Coronary artery (tissue), 2 donors: ENCODE measurements around the gene CTDSP2.
A peak's percentile ranks its signal among the peaks of the same experiment; 100 is the strongest.
"Not testable (repeated sequence)": the region's sequence is repeated elsewhere in the genome, so short reads cannot be mapped to it uniquely, and the experiment has no call there.

Experiments
- DNase-seq: peaks from one replicate; pipeline ENCODE4 v3.0.0-alpha.2; 2017; ENCODE audit warnings: low spot score
- H3K27ac ChIP-seq, 2 donors: fragments of 200-600 bp; sonication (generic); one replicate each; pipeline ENCODE4 v1.5.1; 2016 to 2019
- H3K4me3 ChIP-seq: fragments of 200-600 bp; sonication (generic); 2 replicates; pipeline ENCODE4 v1.5.1; 2016; ENCODE audit warnings: mild to moderate bottlenecking, moderate library complexity
- TF ChIP-seq, protein P1 (sequence below): fragments of 200-600 bp; sonication (generic); IDR thresholded peaks from one replicate; pipeline ENCODE4 v1.5.1; 2019; ENCODE audit warnings: antibody characterized with exemption

Gene CTDSP2

DNA sequence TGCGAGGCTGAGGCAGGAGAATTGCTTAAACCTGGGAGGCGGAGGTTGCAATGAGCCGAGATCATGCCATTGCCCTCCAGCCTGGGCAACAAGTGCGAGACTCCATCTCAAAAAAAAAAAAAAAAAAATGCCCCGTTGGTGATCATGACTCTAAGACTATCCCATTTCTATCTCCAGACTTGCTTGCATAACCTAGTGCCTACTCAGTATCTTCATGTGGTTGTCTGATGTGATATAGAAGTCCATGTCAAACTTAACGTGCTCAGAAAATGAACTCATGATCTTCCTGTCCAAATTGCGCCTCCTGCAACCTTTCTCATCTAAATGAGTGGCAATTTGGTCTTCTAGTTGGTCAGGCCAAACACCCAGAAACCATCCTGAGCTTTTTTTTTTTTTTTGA is 68.6 kb downstream of the CTDSP2 start:
- TF ChIP-seq, protein P1, sequence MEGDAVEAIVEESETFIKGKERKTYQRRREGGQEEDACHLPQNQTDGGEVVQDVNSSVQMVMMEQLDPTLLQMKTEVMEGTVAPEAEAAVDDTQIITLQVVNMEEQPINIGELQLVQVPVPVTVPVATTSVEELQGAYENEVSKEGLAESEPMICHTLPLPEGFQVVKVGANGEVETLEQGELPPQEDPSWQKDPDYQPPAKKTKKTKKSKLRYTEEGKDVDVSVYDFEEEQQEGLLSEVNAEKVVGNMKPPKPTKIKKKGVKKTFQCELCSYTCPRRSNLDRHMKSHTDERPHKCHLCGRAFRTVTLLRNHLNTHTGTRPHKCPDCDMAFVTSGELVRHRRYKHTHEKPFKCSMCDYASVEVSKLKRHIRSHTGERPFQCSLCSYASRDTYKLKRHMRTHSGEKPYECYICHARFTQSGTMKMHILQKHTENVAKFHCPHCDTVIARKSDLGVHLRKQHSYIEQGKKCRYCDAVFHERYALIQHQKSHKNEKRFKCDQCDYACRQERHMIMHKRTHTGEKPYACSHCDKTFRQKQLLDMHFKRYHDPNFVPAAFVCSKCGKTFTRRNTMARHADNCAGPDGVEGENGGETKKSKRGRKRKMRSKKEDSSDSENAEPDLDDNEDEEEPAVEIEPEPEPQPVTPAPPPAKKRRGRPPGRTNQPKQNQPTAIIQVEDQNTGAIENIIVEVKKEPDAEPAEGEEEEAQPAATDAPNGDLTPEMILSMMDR, result no peak
- Histone ChIP-seq H3K27ac (no peak overlapping the region), H3K4me3 (no peak overlapping the region)
- no peak for DNase-seq

DNA sequence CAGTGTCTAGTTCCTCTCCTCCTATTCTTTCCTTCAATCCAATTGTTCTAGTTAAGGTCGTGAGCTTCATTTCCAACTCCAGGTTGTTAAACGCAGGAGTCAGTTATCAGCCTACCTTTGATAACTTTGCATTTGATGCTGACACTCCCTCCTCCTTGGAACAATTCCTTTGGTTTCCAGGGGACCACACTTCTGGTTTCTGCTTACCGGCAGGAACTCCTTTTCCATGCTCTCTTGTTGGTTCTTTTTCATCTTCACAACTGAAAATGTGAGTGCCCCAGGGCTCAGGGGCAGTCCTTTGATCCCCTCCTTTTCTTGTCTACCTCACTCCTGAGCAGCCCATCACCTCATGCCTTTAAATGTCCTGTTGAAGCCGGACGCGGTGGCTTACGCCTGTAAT is 69.2 kb downstream of the CTDSP2 start:
- Histone ChIP-seq H3K27ac (no peak overlapping the region), H3K4me3 (no peak overlapping the region)
- no peak for DNase-seq
- TF ChIP-seq, protein P1, result no peak

DNA sequence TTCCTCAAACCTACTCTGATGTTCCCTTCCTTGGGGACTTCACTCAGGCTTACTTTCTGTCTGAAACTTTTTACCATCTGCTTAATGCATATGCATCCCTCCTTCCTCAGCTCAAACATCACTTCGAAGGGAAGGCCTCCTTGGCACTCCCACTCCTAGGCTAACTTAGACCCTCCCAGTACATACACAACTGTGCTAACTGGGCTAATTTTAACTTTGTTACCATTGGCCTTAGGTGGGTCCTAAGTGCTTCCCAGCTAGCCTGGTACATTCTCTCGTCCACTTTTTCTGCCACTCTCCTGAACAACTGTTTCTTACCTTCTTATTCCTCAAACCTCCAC is 70.3 kb downstream of the CTDSP2 start:
- DNase-seq, result no peak
- Histone ChIP-seq H3K27ac (no peak overlapping the region), H3K4me3 (no peak overlapping the region)
- TF ChIP-seq, protein P1, result no peak

DNA sequence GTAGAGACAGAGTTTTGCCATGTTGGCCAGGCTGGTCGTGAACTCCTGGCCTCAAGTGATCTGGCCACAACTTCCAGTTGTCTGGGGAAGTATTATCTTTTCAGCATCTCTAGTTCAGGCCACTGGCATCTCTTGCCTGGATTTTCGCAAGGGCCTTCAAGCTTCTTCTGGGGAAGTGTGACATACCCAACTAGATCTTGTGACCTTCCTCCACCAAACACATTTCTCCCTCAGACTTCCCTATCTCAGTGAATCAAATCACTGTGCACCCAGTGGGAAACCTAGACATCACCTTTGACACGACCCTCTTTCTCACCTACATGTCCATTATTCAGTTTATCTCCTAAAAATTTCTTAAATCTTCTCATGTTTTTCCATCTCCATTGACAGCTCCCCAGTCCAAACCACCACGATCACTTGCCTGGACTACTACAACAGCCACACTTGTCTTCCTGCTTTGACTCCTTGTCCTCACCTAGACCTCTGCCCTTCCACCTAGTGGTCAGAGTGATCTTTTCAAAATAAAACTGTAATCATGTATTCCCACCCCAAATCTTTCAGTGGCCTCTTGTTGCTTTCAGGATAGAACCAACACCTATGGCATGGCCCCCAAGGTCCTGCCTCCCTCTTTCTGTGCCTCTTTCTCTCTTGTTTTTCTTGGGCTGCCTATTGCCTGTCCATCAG is 70.8 kb downstream of the CTDSP2 start:
- DNase-seq, result no peak
- Histone ChIP-seq H3K4me3 (no peak overlapping the region), H3K27ac (no peak overlapping the region)
- TF ChIP-seq, protein P1, result no peak

DNA sequence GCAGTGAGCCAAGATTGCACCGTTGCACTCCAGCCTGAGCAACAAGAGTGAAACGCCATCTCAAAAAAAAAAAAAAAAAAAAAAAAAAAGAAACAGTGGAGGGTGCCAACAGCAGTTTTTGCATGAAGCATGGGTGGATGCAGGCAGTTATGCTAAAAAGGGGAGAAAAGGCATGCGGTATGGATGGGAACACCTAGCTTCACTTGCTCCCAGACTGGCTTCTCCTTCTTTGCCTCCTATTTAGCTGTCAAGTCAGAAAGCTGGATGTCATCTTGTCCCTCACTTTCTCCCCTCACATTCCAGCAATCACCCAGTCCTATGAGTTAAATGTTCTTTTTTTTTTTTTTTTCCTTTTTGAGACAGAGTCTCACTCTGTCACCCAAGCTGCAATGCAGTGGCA is 71.5 kb downstream of the CTDSP2 start:
- Histone ChIP-seq H3K27ac (no peak overlapping the region), H3K4me3 (no peak overlapping the region)
- TF ChIP-seq, protein P1, result no peak
- no peak for DNase-seq

DNA sequence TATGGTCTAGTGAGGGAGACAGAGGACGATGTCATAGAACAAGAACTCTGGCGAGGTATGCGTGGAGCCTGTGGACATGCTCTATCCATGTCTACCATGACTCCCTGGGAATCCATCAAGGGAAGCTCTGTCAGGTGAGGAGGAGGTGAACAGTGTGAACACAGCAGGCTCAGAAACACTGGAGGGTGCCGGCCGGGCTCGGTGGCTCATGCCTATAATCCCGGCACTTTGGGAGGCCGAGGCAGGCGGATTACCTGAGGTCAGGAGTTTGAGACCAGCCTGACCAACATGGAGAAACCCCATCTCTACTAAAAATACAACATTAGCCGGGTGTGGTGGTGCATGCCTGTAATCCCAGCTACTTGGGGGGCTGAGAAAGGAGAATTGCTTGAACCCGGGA is 71.9 kb downstream of the CTDSP2 start:
- DNase-seq, H3K27ac ChIP-seq, H3K4me3 ChIP-seq: not testable (repeated sequence)

DNA sequence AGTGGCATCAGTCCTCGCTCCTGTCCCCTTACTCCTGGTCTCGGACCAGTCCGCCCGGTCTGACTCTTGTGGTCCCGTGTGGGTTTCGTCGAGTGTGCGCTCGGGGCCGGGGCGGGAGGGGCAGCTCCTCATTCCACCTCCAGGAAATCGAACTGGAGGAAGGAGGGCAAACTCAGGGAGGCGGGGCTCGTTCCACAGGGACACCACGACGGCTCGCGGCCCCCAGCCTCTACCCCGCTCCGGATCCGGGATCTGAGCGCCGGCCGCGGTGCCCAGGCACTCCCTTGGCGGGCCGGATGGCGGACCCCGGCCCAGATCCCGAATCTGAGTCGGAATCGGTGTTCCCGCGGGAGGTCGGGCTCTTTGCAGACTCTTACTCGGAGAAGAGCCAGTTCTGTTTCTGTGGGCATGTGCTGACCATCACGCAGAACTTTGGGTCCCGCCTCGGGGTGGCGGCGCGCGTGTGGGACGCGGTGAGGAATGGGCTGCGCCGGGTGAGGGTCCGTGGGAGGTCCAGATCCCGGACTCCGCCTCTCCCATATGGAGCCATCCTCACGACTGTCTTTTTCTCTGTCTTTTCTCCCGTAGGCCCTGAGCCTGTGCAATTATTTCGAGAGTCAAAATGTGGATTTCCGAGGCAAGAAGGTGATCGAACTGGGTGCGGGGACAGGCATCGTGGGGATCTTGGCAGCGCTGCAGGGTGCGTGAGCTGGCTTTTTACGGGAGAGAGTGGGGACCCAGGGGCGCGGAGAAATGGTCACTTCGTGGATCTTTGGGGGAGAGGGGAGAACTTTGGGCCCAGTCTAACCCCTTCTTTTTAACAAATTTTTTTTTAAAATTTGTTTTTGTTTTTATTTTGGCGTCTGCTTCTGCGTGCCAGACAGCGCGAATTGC is 73.9 kb downstream of the CTDSP2 start, which contains the start of gene EEF1AKMT3:
Gene EEF1AKMT3 (plus strand): TSS at position 186 of the 894 bp plus-strand sequence. CDS start 111 bp downstream, at position 297.
- peak within 1 kb of the TSS; percentile 46 to 99 for H3K27ac ChIP-seq
- TF ChIP-seq, protein P1, result no peak
- H3K4me3 ChIP-seq, result peak within 1 kb of the TSS; percentile 93
- DNase-seq, result no peak
